Measurements from ENCODE around the gene DCANP1.

The DCANP1 gene

GRCh38 chr5:135456238-135457099 is 9.3 kb upstream of the DCANP1 start:
- no peak for DNase-seq

GRCh38 chr5:135455876-135456237 is 8.7 kb upstream of the DCANP1 start:
- no peak for DNase-seq

GRCh38 chr5:135454946-135455345 is 7.8 kb upstream of the DCANP1 start:
- DNase-seq = no peak

- no peak for DNase-seq
These were observed 6.5 kb upstream of the DCANP1 start for GRCh38 chr5:135453613-135454012.

- peak in 1 of 2 experiments; percentile 41 for DNase-seq
These were observed 5.3 kb upstream of the DCANP1 start, which contains the start of gene TIFAB for GRCh38 chr5:135452321-135453030. TIFAB (minus strand) TSS chr5:135452351; CDS start chr5:135449939, 2,412 bp downstream.

- no peak for DNase-seq
These were observed 4.6 kb upstream of the DCANP1 start for GRCh38 chr5:135451581-135452320.

- no peak for DNase-seq
These were observed 3.8 kb upstream of the DCANP1 start for GRCh38 chr5:135450952-135451351.

- DNase-seq = no peak
These were observed 3.2 kb upstream of the DCANP1 start for GRCh38 chr5:135450336-135450735.

GRCh38 chr5:135449644-135450043 is 2.5 kb upstream of the DCANP1 start:
- no peak for DNase-seq

GRCh38 chr5:135448791-135449507 is 1.8 kb upstream of the DCANP1 start:
- no peak for DNase-seq

GRCh38 chr5:135448071-135448739 is 1.1 kb upstream of the DCANP1 start:
- no peak for DNase-seq

GRCh38 chr5:135446615-135447014 is 533 bp downstream of the DCANP1 start:
- DNase-seq = no peak

- DNase-seq = no peak
These were observed 942 bp downstream of the DCANP1 start for GRCh38 chr5:135446206-135446605.

- no peak for DNase-seq
These were observed 1.7 kb downstream of the DCANP1 start for GRCh38 chr5:135445306-135445985.

- no peak for DNase-seq
These were observed 2.3 kb downstream of the DCANP1 start for GRCh38 chr5:135444881-135445280.

- no peak for DNase-seq
These were observed 2.8 kb downstream of the DCANP1 start for GRCh38 chr5:135444360-135444759.

- DNase-seq = no peak
These were observed 3.8 kb downstream of the DCANP1 start for GRCh38 chr5:135443161-135443960.

- DNase-seq = no peak
These were observed 4.6 kb downstream of the DCANP1 start for GRCh38 chr5:135442431-135443160.

- no peak for DNase-seq
These were observed 5.2 kb downstream of the DCANP1 start for GRCh38 chr5:135441919-135442318.

- no peak for DNase-seq
These were observed 5.8 kb downstream of the DCANP1 start for GRCh38 chr5:135441350-135441831.
